HG03095 (cell line): ENCODE data around the gene EXOC6B.

Experiments used
- ATAC-seq: cut with Tn5 transposase; IDR thresholded peaks from one replicate; pipeline ENCODE4 v1.9.1; 2021; ENCODE audit warnings: moderate library complexity; ENCODE audit not compliant: unreplicated experiment

EXOC6B gene

DNA sequence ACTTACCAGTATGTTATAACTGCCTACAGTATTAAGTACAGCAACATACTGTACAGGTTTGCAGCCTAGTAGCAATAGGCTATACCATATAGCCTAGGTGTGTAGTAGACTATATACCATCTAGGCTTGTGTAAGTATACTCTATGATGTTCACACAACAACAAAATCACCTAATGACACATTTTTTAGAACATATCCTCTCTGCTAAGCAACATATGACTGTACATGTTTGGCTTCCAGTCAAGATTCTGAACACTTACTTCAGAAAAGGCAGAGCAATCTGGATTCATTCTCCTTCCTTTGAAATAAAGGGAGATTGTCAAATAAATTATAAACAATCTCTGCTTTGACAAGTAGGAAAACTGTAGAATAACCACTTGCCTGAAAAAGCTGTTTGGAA lies 81.8 kb downstream of the EXOC6B start:
- ATAC-seq: no peak

DNA sequence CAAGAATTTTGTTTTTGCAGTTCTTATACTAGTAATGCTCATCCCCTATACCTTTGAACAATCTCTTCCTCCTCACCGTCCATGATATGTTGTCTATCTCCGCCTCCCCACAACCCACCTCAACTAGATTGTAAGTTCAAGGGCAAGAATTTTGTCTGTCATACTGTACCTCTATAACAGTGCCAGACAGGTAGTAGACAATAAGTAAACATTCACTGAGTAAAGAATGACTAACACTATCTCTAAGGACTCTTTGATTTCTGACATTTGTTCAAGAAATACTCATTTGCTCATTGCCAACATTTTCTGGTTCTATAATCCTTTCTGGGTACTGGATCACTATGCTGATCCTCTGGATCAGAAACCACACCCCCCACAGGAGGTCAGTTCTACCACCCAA lies 82.4 kb downstream of the EXOC6B start:
- no peak for ATAC-seq

DNA sequence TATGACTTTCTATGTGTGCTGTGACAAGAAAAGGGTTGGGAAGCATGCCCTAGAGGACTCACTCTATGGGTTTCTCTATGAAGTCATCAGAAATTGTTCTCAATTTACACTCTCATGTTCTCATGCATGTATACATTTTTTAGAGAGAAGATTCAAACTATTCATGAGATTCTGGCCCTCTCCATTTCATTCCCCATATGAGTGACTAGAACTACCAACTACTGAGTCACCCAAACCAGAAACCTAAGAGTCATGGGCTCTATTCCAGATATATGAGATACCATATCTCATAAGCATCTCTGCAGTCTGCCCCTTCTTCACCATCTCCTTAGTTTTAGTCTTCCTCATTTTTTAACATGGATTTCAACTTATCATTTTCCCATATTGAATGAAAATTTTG lies 87.7 kb downstream of the EXOC6B start:
- no peak for ATAC-seq

DNA sequence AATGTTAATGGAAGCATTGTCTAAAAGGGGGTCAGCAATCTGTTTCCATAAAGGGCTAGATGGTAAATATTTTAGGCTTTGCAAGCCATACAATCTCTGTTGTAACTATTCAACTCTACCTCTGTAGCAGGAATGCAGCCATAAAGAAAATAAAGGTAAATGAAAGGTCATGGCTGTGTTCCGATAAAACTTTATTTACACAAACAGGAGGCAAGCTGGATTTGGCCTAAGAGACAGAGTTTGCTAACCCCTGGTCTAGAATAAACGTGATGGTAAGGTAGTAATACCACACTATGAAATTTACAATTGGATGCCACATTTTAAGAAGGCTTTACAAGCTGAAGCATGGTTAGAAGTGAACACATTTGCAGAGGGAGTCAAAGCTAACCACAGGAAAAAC lies 91.4 kb downstream of the EXOC6B start:
- ATAC-seq: no peak

DNA sequence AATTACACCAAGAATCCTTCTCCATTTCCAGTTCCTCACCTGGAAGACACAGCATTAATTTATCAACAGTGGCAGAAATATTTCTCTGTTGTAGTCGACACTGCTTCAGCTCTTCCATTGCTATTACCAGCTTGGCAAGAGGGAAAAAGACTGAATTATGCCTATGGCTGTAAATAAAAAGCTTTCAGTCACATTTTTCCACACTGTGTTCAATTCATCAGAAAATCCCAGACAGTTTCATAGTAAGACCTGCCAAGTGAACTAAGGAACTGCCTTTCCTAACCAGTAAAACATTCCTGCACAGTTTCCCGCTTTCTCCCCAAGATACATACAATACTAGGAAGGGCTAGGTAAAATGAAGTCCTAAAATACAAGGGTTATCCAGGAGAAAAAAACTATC lies 94.7 kb downstream of the EXOC6B start:
- no peak for ATAC-seq

DNA sequence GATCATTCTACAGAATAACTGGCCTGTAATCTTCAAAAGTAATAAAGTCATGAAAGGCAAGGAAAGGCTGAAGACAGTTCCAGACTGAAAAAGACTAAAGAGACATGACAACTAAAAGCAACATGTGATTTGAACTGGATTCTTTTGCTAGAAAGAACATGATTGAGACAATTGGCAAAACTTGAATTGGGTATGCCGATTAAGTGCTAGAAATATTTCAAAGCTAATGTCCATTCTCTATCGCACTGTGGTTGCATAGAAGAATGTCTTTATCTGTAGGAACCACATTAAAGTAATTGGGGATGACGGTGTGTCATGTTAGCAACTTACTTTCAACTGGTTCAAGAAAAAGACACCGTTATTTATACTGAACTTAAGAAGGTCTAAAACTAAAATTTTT lies 98.5 kb downstream of the EXOC6B start:
- ATAC-seq: no peak

DNA sequence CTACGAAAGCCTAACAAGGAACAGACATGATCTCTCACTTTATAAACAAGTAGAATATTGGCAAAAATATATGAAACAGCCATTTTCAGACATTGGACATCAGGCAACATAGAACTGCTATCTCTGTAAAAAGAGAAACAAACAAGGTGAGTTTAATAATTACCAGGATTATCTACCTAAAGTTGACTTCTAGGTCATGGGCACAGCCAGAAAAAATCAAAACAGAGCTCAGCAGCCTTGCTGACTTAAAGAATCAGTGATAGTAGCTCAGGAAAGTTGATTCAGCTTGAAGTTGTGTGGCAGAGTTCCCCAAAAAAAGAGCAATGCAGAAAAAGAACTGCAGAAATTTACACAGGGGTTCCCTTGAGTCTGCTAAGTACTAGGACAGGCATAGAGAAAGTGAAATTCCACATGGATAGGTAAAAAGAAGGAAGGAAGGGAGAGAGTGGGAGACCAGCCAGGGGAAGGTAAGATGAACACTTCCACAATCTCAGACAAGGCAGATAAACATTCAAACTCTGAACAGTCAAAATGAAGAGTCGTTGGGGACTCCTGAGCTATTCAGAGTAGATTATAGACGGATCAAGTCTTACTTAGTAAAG lies 102.0 kb downstream of the EXOC6B start:
- ATAC-seq: no peak

DNA sequence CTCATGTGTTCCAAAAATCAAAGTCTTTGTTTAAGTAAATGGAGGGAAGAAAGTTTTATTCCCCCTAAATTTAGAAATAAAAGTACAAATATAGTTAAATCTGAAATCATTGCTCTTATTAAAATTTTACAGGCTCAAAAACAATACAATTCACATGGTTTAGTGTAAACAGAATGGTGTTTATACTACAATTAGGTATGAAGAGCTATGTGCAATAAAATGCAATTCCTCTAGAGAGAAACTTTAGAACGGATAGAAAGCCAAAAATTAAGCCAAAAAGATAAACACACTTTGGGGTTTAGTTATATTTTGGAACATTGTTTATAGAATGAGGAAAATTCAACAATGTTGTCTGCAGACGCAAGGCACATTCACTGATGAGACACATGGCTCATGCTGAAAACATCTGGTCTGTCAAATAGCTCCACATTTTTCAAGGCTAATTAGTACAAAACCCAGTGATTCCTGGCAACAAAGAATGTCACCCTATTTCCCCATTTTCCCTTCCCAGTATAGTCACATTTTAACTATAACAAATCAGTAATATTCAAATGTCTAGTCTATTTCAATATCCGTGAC lies 103.3 kb downstream of the EXOC6B start:
- no peak for ATAC-seq

DNA sequence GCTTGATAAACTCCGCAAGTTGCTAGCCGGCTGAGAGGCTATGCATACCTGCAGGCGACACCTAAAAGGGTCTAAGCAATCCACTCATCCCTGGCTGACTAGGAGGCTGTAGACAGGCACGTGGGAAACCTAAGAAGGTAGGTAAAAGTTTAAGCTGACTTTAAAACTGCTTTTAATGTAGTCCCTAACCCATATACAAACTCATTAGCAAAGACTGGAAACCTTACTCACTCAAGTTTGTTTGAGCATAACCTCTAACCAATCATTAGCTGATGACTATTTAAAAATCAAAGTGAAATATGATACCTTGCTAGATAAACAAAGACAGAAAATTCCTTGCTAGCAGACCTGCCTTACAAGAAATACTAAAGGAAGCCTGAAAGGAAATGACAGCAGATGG lies 106.4 kb downstream of the EXOC6B start:
- no peak for ATAC-seq

DNA sequence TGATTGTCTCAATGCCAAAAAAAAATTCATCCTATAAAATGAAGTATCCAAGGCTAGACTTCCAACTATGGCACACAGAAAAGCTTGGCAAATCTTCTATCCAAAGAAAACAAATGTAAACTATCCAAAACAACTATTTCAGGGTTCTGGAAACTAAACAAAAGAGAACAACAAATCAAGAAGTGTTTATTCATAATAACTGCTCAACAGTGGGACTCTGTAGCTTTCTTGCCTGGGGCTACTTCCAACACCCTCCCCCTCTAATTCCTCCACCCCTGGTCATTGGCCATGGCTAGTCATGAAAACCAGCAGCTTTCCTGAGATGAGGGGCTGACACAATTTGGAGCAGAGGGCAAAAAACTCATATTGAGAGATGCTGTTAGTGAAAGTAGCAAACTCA lies 107.0 kb downstream of the EXOC6B start:
- no peak for ATAC-seq

DNA sequence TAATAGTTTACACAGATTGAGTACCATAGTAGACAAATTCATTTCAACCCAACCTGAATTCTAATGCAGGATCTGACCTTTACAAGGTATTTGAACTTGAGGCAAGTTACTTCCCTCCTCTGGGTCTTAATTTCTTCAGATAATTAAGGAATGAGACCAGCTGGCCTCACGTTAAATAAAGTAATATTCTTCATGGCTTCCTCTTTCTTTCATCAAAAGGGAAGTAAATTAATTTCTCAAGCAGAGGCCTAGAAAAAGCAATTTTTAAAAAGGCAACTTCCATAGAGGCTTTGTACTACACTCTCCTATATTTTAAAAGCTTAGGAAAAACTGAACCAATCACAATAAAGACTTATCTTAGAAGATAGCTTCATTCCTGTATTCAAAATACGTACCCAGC lies 109.2 kb downstream of the EXOC6B start:
- no peak for ATAC-seq

DNA sequence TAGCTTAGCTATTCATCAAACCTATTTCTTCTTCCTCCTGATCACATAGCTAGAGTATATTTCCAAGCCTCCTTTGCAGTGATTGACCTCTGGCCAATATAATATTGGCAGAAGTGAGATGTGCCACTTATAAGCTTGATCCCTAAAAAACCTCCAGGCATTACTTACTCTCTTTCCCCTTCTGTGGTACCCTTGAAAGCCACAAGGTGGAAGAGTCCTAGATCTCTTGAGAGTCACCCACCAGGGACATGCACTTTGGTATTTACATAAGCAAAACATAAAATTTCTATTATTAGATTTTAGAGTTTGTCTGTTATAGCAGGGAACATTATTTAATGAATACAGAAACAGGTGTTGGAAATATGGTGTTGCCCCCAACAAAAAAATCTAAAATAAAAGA lies 112.0 kb downstream of the EXOC6B start:
- ATAC-seq: no peak

DNA sequence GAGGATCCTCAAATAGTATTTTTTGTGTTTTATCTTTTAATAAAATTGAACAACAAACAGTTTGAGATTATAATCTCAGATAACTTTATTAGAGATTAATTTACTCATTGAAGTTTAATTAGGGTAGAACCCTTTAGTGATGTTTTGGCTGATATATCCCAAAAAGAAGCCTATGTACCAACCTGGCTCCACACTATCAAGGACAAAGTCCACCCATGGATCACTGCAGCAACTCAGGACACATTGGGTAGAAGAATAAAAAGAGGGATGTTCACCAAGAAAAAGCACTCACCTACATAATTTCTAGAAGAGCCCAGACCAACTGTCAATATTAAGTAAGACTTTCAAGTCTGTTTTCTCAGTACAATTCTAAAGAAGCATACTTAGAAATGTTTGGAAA lies 112.9 kb downstream of the EXOC6B start:
- no peak for ATAC-seq

DNA sequence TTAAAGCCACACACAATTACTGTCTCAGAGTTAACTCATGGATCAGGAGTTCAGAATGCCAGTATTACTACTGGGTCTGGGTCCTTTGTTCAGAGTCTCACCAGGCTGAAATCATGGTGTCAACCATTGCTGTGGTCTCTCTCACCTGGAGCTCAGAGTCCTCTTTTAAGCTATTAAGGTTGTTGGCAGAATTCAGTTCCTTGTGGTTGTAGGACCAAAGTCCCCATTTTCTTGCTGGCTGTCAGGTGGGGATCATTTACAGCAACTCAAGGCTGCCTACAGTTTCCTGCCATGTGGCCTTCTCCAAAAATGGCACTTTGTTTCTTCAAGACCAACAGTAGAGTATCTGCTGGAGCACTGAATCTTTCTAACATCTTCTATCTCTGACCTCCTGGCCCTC lies 113.5 kb downstream of the EXOC6B start:
- no peak for ATAC-seq

DNA sequence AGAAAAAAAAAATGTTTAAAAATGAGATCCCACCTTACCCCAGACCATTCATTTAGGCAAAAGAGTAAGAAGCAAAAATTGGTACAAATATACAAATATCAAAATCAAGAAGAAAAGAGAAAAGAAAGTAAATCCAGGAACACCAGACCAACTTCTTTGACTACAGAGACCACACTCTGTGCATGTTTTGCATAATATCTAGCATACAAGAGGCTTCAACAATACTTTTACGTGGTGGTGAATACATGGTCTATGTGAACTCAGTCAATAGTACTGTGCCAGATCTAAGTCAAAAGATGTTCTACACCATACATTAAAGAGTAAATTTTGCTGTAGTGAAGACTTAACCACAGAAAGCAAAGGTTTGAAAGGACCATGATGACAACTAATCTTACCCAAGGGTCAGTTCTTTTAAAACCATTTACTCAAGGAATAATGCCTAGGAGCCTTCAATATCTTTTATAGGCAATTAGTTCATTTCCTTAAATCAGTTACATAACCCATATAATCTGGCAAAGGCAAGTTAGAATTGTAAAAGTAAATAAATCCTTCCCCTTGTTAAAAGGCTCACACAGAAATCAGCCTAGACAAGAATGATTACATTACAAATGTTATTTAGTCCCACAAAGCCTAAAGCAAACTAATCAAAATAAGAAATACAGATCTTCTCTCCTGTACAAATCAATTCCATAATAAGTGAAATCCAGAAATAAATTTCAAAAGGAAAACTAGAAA lies 115.2 kb downstream of the EXOC6B start:
- ATAC-seq: no peak

DNA sequence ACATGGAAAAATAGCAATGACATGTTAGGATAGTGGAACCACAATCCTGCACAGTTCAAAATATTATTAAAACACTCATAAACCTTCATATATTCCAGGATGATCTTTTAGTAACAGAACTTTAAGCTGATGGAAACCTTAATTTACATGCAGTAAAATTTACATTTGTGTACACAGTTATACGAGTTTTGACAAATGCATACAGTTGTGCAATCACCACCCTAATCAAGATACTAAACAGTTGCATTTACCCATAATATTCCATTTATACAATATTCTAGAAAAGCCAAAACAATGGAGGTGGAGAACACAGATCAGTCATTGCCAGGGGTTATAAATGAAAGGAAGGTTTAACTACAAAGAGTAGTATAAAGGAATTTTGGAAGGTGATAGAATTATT lies 117.6 kb downstream of the EXOC6B start:
- no peak for ATAC-seq

DNA sequence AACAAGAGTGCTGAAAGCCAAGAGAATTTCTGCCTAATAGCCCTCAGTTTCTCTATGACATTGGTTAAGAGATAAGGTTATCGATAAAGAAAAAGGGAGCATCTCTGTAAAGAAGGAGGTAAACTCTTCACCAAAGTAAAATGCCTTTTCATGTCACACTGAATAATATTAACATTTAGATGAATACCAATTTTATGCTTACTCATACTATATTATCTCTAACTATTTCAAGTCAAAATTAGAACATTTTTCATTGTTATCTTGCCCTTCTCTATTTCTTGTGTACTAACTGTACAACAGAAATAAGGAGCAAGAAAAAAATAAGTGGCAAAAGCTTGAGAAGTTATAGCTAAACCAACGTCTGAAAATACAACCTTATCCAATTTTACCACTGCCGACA lies 127.5 kb downstream of the EXOC6B start:
- ATAC-seq: no peak

DNA sequence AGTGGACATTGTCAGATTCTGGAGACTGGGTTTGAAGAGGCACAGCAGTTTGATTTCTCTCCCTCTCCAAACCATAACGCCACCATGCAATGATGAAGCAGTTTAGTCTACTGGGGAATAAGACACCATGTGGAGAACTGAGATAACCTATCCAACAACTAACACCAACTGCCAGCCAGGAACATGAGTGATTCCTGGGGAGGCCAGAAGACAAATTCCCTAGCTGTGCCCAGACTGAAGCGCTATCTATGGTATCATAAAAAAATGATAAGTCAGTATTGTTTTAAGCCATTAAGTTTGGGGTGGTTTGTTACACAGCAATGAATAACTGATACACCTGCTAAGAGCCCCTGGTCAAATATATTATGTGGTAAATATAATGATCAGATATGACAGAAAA lies 129.3 kb downstream of the EXOC6B start:
- ATAC-seq: no peak

DNA sequence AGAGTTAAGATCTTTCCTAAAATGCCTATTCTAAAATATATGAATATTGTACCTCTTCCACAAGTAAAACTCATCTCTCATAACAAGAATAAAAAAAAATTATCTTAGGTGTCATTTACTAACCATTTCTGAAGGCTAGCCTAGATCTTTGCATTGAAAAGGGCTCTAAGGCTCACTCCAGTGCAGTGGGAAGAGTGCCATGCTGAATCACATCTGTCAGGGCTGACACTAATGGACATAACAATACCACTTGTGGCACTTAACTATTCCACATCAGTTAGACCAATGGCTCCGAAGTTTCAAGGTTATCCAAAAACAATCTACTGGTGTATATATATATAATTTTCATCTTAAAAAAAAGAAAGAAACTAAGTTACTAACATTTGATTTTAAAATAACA lies 130.2 kb downstream of the EXOC6B start:
- no peak for ATAC-seq

DNA sequence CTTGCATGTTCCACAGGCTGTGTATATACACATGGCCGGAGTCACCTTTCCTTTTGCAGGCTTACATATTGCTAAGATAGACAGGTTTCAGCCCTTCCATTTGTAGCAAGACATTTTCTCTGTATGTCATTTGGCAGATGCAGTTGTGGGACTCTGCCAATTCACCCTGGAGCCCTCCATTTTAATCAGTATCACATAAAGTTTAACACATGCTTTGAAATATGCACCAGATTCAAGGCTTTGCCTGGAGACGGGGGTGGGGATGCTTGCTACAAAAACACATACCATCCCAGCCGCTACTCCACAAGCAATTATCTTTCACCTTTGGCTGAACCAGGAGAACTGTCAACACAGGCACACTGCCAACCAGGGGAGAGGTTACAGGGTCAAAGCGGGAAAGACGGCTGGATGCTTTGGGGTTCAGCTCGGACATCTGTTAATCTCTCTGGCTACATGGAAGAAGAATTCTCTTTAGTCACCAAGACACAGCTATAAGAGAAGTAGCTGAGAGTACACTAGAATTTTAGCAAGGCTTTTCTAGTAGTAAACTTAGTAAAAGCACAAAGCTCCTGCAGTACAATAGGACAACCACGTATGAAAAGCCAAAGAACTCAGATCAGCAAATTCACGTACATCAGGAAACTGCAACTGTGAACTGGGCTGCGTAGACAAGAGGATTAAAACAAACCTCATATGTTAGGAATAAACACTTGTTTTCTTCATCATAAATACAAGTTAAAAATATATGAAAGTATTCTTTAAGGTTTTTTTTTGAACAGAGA lies 130.9 kb downstream of the EXOC6B start:
- ATAC-seq: no peak

DNA sequence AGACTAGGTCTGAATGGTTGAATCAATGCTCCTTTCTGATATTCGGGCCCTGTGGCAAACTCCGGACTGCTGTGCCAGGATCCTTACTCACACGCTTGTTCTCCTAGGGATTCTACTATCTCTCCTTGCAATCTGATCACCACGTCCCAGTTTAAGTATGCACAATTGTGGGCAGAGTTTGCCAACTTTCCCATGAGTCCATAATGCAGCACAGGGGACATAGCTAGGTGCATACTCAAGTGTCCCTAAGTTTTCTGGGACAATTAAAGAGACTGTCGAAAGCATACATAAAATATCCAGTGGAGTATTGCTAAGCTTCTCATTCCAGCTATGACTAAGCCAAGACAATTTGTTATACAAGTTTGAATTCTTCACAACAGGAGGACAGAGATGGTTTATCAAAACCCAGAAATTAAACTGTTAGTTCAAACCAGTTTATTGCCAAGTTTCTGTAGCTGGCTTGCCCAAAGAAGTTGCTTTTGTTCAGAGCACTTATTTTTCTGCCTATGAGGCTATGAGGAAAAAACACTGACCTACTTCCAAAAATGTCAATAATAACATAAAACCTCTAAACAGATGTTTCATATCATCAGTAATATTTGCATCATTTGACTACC lies 136.1 kb downstream of the EXOC6B start:
- ATAC-seq: no peak
